ENCODE measurements around the gene FOXP1. TPM values are rescaled to one million over a fixed set of nuclear protein-coding genes. Genes with fewer than 3 reads are reported as not detected.

FOXP1 gene
- total and polyA plus RNA-seq, 9 of the 15 experiments (the other 6 are each of a cell fraction or from before 2014, with no cell fraction given) = 7.7 to 34.5 (median 13.7) TPM

GRCh38 chr3:71129611-71130431 lies 453.7 kb downstream of the FOXP1 start (continued):
- TF ChIP-seq ZNF318 (IDR thresholded peaks at IDR 0.05; ENCODE audit: borderline replicate concordance in 1 of 2, low read depth in 1 of 2) (no peak), JUND (IDR thresholded peaks at IDR 0.05; ENCODE audit: borderline replicate concordance, low read depth, low read length) (no peak), JUND (tag; IDR thresholded peaks at IDR 0.05; ENCODE audit: borderline replicate concordance, low read depth, low read length) (no peak), TFE3 (CRISPR knock-in tag; IDR thresholded peaks at IDR 0.05) (no peak), TGIF2 (CRISPR knock-in tag; IDR thresholded peaks at IDR 0.05) (no peak), HNRNPUL1 (IDR thresholded peaks at IDR 0.05; ENCODE audit: low read length) (no peak), ZMIZ1 (IDR thresholded peaks at IDR 0.05; ENCODE audit: low read depth in 2 of 2, low read length in 2 of 2) (no peak), ESRRA (IDR thresholded peaks at IDR 0.05; ENCODE audit: borderline replicate concordance, low read depth) (no peak), RBM14 (IDR thresholded peaks at IDR 0.05; ENCODE audit: borderline replicate concordance, insufficient read depth, low read depth, low read length) (no peak), MTF1 (CRISPR knock-in tag; IDR thresholded peaks at IDR 0.05; ENCODE audit: borderline replicate concordance) (no peak), PKNOX1 (IDR thresholded peaks at IDR 0.05) (no peak)
